Naive thymus-derived CD4-positive, alpha-beta T cell (primary cell): ENCODE measurements around the gene WASF3. TPM values are rescaled to one million over a fixed set of nuclear protein-coding genes. Genes with fewer than 3 reads are reported as not detected.

Experiments used
- ATAC-seq: fragments of 150-1000 bp; cut with Tn5 transposase; 2 replicates; pipeline ENCODE4 v1.10.0; 2021; ENCODE audit warnings: mild to moderate bottlenecking, moderate library complexity
- CTCF ChIA-PET: fragments of 350-600 bp; sonication (Branson Sonifier 250); formaldehyde crosslinking; loops from one replicate; lab custom pipeline; 2021; ENCODE audit warnings: antibody characterized with exemption; lab: Charles Lee
- POLR2A ChIA-PET: fragments of 350-600 bp; sonication (Branson Sonifier 250); formaldehyde crosslinking; loops from one replicate; lab custom pipeline; 2021; ENCODE audit warnings: antibody characterized with exemption, inconsistent platforms; lab: Charles Lee
- DNase-seq, 9 donors: peaks; one replicate each; pipeline versions ENCODE4 v3.0.0 to v3.0.0-alpha.2; 2020 to 2022; ENCODE audit warnings: mixed read lengths in 1 of 9
- H3K27ac ChIP-seq: one replicate; pipeline ENCODE4 v1.7.0; 2013; ENCODE audit warnings: mild to moderate bottlenecking, low read depth, low read length, moderate library complexity
- H3K27me3 ChIP-seq, 2 donors: one replicate each; pipeline ENCODE4 v1.7.0; 2013; ENCODE audit warnings: low read length in 2 of 2, mild to moderate bottlenecking in 2 of 2, moderate library complexity in 2 of 2; ENCODE audit not compliant: control insufficient read depth in 2 of 2, insufficient read depth in 2 of 2
- H3K36me3 ChIP-seq, 3 experiments: 1 replicate in 2 of 3; 2 replicates in 1 of 3; pipeline ENCODE4 v1.7.0; 2013; ENCODE audit warnings: low read length in 3 of 3, mild to moderate bottlenecking in 3 of 3, moderate library complexity in 1 of 3; ENCODE audit not compliant: insufficient read depth in 3 of 3, control insufficient read depth in 2 of 3
- H3K4me1 ChIP-seq, 2 donors: one replicate each; pipeline ENCODE4 v1.7.0; 2013; ENCODE audit warnings: low read length in 2 of 2, mild to moderate bottlenecking in 2 of 2, moderate library complexity in 1 of 2; ENCODE audit not compliant: control insufficient read depth in 2 of 2, insufficient read depth in 2 of 2
- H3K4me3 ChIP-seq: 2 replicates; pipeline ENCODE4 v1.7.0; 2013; ENCODE audit warnings: mild to moderate bottlenecking, low read length
- H3K9me3 ChIP-seq, 3 experiments: 1 replicate in 2 of 3; 2 replicates in 1 of 3; pipeline ENCODE4 v1.7.0; 2013; ENCODE audit warnings: low read length in 3 of 3; ENCODE audit not compliant: control insufficient read depth in 2 of 3
- H3K27ac Mint-ChIP-seq, 9 donors: one replicate each; pipeline ENCODE4 v1.8.0; 2020 to 2022; ENCODE audit warnings: mixed read lengths in 9 of 9, mild to moderate bottlenecking in 8 of 9, moderate library complexity in 5 of 9, inconsistent platforms in 2 of 9
- H3K27me3 Mint-ChIP-seq, 5 donors: one replicate each; pipeline ENCODE4 v1.8.0; 2021 to 2022; ENCODE audit warnings: mixed read lengths in 5 of 5, mild to moderate bottlenecking in 1 of 5
- H3K36me3 Mint-ChIP-seq, 5 donors: one replicate each; pipeline ENCODE4 v1.8.0; 2020 to 2022; ENCODE audit warnings: mixed read lengths in 5 of 5, mild to moderate bottlenecking in 3 of 5, inconsistent platforms in 1 of 5
- H3K4me1 Mint-ChIP-seq, 7 donors: one replicate each; pipeline ENCODE4 v1.8.0; 2020 to 2022; ENCODE audit warnings: mixed read lengths in 7 of 7, mild to moderate bottlenecking in 3 of 7, inconsistent platforms in 1 of 7
- H3K4me3 Mint-ChIP-seq, 10 donors: one replicate each; pipeline ENCODE4 v1.8.0; 2020 to 2022; ENCODE audit warnings: mild to moderate bottlenecking in 10 of 10, mixed read lengths in 10 of 10, moderate library complexity in 6 of 10, inconsistent platforms in 2 of 10
- H3K9me3 Mint-ChIP-seq, 11 donors: one replicate each; pipeline ENCODE4 v1.8.0; 2020 to 2022; ENCODE audit warnings: mixed read lengths in 11 of 11, mild to moderate bottlenecking in 4 of 11, inconsistent platforms in 1 of 11, moderate library complexity in 1 of 11
- intact Hi-C, 2 donors: fragments of 100-400 bp; cut with micrococcal nuclease; formaldehyde crosslinking; loops; one replicate each; pipeline ENCODE4 v1.15.1; 2023
- polyA plus RNA-seq, 2 donors: library from polyadenylated mRNA; unstranded; fragments of 300-500 nt; fragmentation: Illumina TruSeq; gene quantifications; one replicate each; pipeline ENCODE4 v1.2.3, GENCODE V29; 2021
- total RNA-seq, 6 experiments: library from RNA in 5 of 6; stranded (reverse) in 5 of 6; gene quantifications; 1 replicate in 5 of 6; 2 replicates in 1 of 6; pipeline ENCODE4 v1.2.3 and lab custom pipeline; 2021 to 2026

WASF3 gene
- total and polyA plus RNA-seq, 7 experiments from 2014 or later = 0.08 to 0.20 TPM; not detected in 5

DNA sequence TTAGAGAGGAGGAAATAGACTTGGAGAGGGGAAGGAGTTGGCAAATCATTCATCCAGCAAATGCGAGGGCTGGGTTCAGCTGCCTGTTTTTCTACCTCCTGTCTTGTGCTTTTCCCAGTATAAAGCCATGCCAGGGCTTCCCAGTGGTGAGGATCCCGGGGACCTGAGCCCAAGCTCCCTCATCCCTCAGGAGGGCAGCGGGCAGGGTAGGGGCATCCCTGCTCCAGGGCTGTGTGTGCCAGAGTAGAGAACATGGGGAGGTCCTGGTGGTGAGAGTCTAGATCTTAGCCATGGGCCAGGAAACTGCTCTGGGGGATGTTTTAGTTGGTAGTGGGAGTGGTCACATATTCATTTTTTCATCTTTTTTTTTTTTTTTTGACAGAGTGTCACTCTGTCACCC, 159.5 kb downstream of the WASF3 start:
- peaks cover 10% of the 10 kb centered on the region in 2 donors for H3K4me1 ChIP-seq
- intact Hi-C loops = no loop called here
- DNase-seq (no peak), ATAC-seq (no peak)
- no peak overlapping the region for H3K4me3 ChIP-seq
- Mint-ChIP-seq H3K9me3 (peaks cover 0 to 8% (median 6%) of the 10 kb centered on the region in 11 donors), H3K27me3 (peaks cover 0 to 3% (median 0%) of the 10 kb centered on the region in 5 donors), H3K27ac (peak overlapping the region in 1 of 9 donors; percentile 20), H3K4me3 (no peak overlapping the region), H3K4me1 (peaks cover 14 to 25% (median 20%) of the 10 kb centered on the region in 7 donors), H3K36me3 (peaks cover 0 to 4% (median 0%) of the 10 kb centered on the region in 5 donors)
- no peaks in the 10 kb centered on the region for H3K9me3 ChIP-seq
- H3K36me3 ChIP-seq = no peaks in the 10 kb centered on the region
- no peak overlapping the region for H3K27ac ChIP-seq
- CTCF ChIA-PET = interaction anchor here (0.6 kb wide), 1 partner anchor 1259 kb away, joined by 3 read pairs; no protein-coding TSS in a partner anchor
- POLR2A ChIA-PET = no interaction called here
- H3K27me3 ChIP-seq = no peaks in the 10 kb centered on the region

DNA sequence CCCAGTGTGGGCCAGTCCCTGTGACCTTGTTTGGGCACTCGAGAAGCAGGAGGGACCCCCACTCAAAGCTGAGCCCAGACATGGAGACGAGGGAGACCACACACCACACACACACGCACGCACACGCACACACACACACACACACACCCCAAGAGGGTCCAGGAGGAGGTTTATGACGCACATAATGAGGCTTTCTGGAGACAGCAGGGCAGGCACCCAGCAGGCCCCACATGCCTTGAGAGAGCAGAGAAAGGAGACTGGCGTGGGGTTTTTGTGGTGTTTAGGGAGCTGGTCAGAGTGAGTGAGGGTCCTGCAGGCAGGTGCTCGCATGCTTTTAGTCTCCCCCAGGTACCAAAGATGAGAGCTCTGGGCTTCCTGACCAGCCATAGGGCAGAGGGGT, 160.7 kb downstream of the WASF3 start:
- ChIA-PET CTCF (interaction anchor here (0.6 kb wide), 1 partner anchor 117 kb away, joined by 4 read pairs; no protein-coding TSS in a partner anchor), POLR2A (no interaction called here)
- DNase-seq (no peak), ATAC-seq (no peak)
- H3K9me3 ChIP-seq = no peaks in the 10 kb centered on the region
- H3K36me3 Mint-ChIP-seq = no peaks in the 10 kb centered on the region
- peak overlapping the region in 1 of 9 donors; percentile 41 for H3K27ac Mint-ChIP-seq
- H3K27me3 Mint-ChIP-seq = peaks cover 0 to 3% (median 0%) of the 10 kb centered on the region in 5 donors
- peaks cover 15 to 33% (median 27%) of the 10 kb centered on the region in 7 donors for H3K4me1 Mint-ChIP-seq
- intact Hi-C loops = no loop called here
- H3K36me3 ChIP-seq = no peaks in the 10 kb centered on the region
- no peak overlapping the region for H3K27ac ChIP-seq
- no peak overlapping the region for H3K4me3 Mint-ChIP-seq
- no peak overlapping the region for H3K4me3 ChIP-seq
- H3K4me1 ChIP-seq = peaks cover 13% of the 10 kb centered on the region in 2 donors
- peaks cover 0 to 2% (median 0%) of the 10 kb centered on the region in 11 donors for H3K9me3 Mint-ChIP-seq
- no peaks in the 10 kb centered on the region for H3K27me3 ChIP-seq

DNA sequence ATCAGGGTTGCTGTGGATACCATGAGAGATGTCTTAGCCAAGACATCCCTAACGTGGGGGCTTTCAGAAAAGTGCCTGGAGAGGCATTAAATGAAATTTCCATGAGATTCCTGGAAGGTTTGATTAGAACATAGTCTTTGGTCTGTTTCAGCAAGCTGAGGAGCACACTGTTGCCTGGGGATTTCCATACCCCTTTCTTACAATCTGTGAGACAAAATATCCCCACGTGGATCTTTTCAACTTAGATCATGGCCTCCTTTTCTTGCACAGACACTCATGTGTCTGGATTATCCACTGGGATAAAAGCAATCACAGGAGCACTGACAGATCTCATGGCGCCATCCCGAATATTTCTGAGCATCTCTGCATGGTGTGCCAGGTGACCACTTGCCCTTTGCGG, 161.4 kb downstream of the WASF3 start:
- ChIA-PET CTCF (interaction anchor here (0.6 kb wide), 1 partner anchor 116 kb away, joined by 4 read pairs; no protein-coding TSS in a partner anchor), POLR2A (no interaction called here)
- H3K4me3 ChIP-seq = no peak overlapping the region
- no peaks in the 10 kb centered on the region for H3K9me3 ChIP-seq
- H3K27me3 Mint-ChIP-seq = peaks cover 0 to 3% (median 0%) of the 10 kb centered on the region in 5 donors
- ATAC-seq (no peak), DNase-seq (no peak)
- H3K4me1 Mint-ChIP-seq = peaks cover 15 to 33% (median 27%) of the 10 kb centered on the region in 7 donors
- no peak overlapping the region for H3K27ac ChIP-seq
- peaks cover 13% of the 10 kb centered on the region in 2 donors for H3K4me1 ChIP-seq
- no peaks in the 10 kb centered on the region for H3K27me3 ChIP-seq
- H3K36me3 ChIP-seq = no peaks in the 10 kb centered on the region
- intact Hi-C loops = no loop called here
- H3K4me3 Mint-ChIP-seq = no peak overlapping the region
- no peaks in the 10 kb centered on the region for H3K36me3 Mint-ChIP-seq
- peak overlapping the region in 1 of 9 donors; percentile 16 for H3K27ac Mint-ChIP-seq
- H3K9me3 Mint-ChIP-seq = no peaks in the 10 kb centered on the region

DNA sequence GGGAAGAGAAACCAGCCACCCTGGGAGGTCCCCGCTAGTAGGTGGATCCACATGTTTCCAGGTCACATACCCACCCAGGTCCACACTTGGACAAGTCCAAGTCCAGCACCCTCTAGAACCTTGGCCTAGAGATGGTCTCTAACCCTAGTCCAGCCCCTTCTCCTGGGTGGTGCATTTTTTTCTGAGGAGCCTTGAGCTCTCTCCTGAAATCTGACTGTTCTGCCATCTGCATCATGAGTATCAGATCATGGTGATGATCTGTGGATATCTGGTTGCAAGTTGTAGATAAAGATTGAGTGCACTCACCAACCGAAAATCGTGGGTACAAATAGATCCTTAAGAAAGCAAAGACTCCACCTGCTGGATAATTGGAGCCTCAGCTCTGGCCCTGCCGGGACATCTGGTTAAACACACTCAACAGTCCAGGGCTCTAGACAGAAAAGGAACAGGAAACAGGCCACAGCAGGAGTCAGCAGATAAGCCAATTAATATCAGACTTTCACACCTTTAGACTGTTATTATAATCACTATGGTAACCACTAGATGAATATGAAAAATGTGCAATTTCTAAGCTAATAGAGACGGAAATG, 162.0 kb downstream of the WASF3 start:
- Histone ChIP-seq H3K27me3 (no peaks in the 10 kb centered on the region), H3K36me3 (no peaks in the 10 kb centered on the region), H3K9me3 (no peaks in the 10 kb centered on the region), H3K27ac (no peak overlapping the region), H3K4me3 (no peak overlapping the region), H3K4me1 (peaks cover 13% of the 10 kb centered on the region in 2 donors)
- Mint-ChIP-seq H3K9me3 (no peaks in the 10 kb centered on the region), H3K27me3 (peaks cover 0 to 3% (median 0%) of the 10 kb centered on the region in 5 donors), H3K27ac (peak overlapping the region in 2 of 9 donors; percentile 15 to 59), H3K4me1 (peaks cover 15 to 33% (median 27%) of the 10 kb centered on the region in 7 donors), H3K4me3 (no peak overlapping the region), H3K36me3 (no peaks in the 10 kb centered on the region)
- ChIA-PET POLR2A (no interaction called here), CTCF (interaction anchor here (0.7 to 1.1 kb wide), 3 partner anchors 11 to 654 kb away, joined by 3 read pairs; no protein-coding TSS in a partner anchor)
- intact Hi-C loops = no loop called here
- ATAC-seq (no peak), DNase-seq (no peak)

DNA sequence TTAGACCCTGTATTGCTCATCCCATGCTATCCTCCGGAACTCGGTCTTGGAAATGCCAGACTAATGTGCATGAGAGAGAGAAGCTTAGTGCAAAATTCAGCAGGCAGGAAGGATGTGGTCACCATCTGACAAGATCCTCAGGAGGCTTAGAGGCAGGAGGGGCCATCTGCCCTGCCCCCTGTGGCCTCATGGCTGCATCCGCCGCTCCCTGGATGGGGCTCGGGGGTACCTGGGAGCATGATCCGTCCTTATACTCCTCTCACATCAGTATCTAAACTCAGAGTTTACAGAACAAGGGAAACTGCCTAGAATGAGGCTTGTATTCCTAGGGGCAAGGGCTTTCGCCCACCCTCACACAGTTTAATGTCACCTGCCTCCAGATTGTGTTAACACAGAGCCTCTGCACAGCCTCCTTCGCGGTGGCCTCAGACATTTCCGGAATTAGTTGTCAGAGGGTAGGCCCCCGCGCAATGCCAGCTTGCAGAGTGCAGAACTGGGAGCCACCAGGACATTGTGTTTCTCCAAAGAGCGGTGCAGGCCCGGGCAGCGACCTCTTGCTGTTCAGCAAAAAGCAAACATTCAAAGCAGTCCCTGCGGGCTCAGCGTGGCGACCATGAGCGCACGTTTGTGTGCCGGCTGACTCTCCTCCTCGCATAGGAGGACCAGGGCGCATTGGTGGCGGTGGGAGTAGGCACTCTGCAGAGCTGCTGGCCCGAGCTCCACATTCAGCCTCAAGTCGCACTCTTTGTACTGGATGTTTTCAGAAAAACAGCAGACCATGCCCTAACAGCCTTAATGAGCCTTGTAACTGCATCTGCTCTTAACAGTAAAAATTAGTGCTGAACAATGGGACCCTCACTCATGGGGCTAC, 164.0 kb downstream of the WASF3 start:
- Histone ChIP-seq H3K27me3 (no peaks in the 10 kb centered on the region), H3K27ac (peak overlapping the region; percentile 15), H3K36me3 (no peaks in the 10 kb centered on the region), H3K4me3 (peak overlapping the region; percentile 58), H3K4me1 (peaks cover 13% of the 10 kb centered on the region in 2 donors), H3K9me3 (no peaks in the 10 kb centered on the region)
- POLR2A ChIA-PET = no interaction called here
- Mint-ChIP-seq H3K9me3 (peaks cover 0 to 3% (median 0%) of the 10 kb centered on the region in 11 donors), H3K36me3 (no peaks in the 10 kb centered on the region), H3K4me3 (peak overlapping the region; percentile 78 to 90 (median 84)), H3K27me3 (peaks cover 0 to 3% (median 0%) of the 10 kb centered on the region in 5 donors), H3K4me1 (peaks cover 15 to 33% (median 27%) of the 10 kb centered on the region in 7 donors), H3K27ac (peak overlapping the region; percentile 24 to 89 (median 77))
- intact Hi-C loops = loop anchor here in 1 of 2 donors (1.0 kb wide), 1 partner anchor 23 kb away; no protein-coding TSS in a partner anchor
- DNase-seq = peak in 7 of 9 donors; percentile 18 to 48 (median 42)
- ATAC-seq = peak; percentile 64
- CTCF ChIA-PET = no interaction called here

DNA sequence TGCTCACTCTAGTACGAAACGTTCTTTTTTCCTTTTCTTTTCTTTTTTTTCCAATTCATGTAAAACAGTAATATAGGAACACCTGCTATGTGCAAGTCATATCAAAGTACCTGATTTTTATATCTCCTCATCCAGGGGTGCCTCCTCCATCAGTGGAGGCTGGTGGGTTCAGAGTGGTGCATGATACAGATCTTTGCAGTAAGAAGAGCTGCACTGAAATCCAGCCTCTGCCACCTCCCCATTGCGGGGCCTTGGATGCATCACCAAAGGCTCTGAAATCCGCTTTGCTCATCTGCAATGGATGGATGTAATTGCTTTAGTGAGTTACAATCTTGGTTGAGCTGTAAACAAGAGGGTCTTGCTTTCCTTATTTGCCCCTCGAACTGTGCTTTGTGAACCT, 164.8 kb downstream of the WASF3 start:
- intact Hi-C loops = no loop called here
- no peak overlapping the region for H3K4me3 ChIP-seq
- H3K27ac Mint-ChIP-seq = peak overlapping the region in 5 of 9 donors; percentile 56 to 89 (median 77)

More for the DNA sequence above, 164.8 kb downstream of the WASF3 start:
- Mint-ChIP-seq H3K9me3 (peaks cover 0 to 3% (median 0%) of the 10 kb centered on the region in 11 donors), H3K4me3 (peak overlapping the region in 9 of 10 donors; percentile 4 to 90 (median 84)), H3K36me3 (no peaks in the 10 kb centered on the region), H3K4me1 (peaks cover 15 to 33% (median 27%) of the 10 kb centered on the region in 7 donors), H3K27me3 (peaks cover 0 to 3% (median 0%) of the 10 kb centered on the region in 5 donors)
- no peaks in the 10 kb centered on the region for H3K9me3 ChIP-seq
- H3K27ac ChIP-seq = no peak overlapping the region
- peaks cover 13% of the 10 kb centered on the region in 2 donors for H3K4me1 ChIP-seq
- ATAC-seq (no peak), DNase-seq (no peak)
- no peaks in the 10 kb centered on the region for H3K36me3 ChIP-seq
- CTCF ChIA-PET = no interaction called here
- no peaks in the 10 kb centered on the region for H3K27me3 ChIP-seq
- POLR2A ChIA-PET = no interaction called here
